Mammary epithelial cell (primary cell): ENCODE results near the gene MISP.

ENCODE experiments used
- CTCF ChIP-seq, 2 donors: IDR thresholded peaks in 1 of 2; conservative IDR thresholded peaks in 1 of 2; 2 replicates each; pipeline ENCODE4 v1.5.1; 2011 to 2012; ENCODE audit warnings: inconsistent platforms in 2 of 2, low read length in 2 of 2, mild to moderate bottlenecking in 2 of 2, control low read depth in 1 of 2, low read depth in 1 of 2; ENCODE audit not compliant: insufficient read depth in 1 of 2; ENCODE audit errors: extremely low read depth in 1 of 2
- EZH2 ChIP-seq: IDR thresholded peaks from 2 replicates; pipeline ENCODE4 v1.6.1; 2012; ENCODE audit warnings: low read length, inconsistent platforms, borderline replicate concordance

- TF ChIP-seq CTCF (conservative IDR thresholded peaks at IDR 0.05 in 1 of 2, IDR thresholded peaks at IDR 0.05 in 1 of 2; ENCODE audit: extremely low read depth in 1 of 2, insufficient read depth in 1 of 2, low read depth in 1 of 2, low read length in 2 of 2) (no peak), EZH2 (no peak)
These were observed 3.6 kb downstream of the MISP start for GRCh38 chr19:754530-754929.
